ENCODE results near the gene STMND1. TPM values are rescaled to one million over a fixed set of nuclear protein-coding genes. Genes with fewer than 3 reads are reported as not detected.
"Not testable (repeated sequence)": the region's sequence is repeated elsewhere in the genome, so short reads cannot be mapped to it uniquely, and the experiment has no call there.

Gene STMND1
- not detected for polyA plus RNA-seq (2013, experiment 1 of 2)
- not detected for polyA plus RNA-seq (2013, experiment 2 of 2)

GRCh38 chr6:17101422-17102257, at the start of gene STMND1:
Gene STMND1 (plus strand): TSS chr6:17102050. CDS start chr6:17102258, 208 bp downstream.
- Histone ChIP-seq H3K27me3 (ENCODE audit: insufficient read depth, low read length) (peaks cover 38% of the 10 kb centered on the region), H3K4me3 (ENCODE audit: low read length) (peak within 1 kb of the TSS; percentile 54), H3K9me3 (ENCODE audit: insufficient read depth, low read depth, low read length) (no peaks in the 10 kb centered on the region), H3K27ac (ENCODE audit: low read depth, low read length) (no peak within 1 kb of the TSS), H3K9ac (ENCODE audit: low read depth, low read length) (0 out of 2 replicates have a peak within 1 kb of the TSS, but pooled peaks have one; percentile 17), H3K36me3 (ENCODE audit: insufficient read depth, low read length) (no peaks in the 10 kb centered on the region), H3K4me1 (ENCODE audit: insufficient read depth, low read length) (0 out of 2 replicates have a peak, but pooled peaks cover 8% of the 10 kb centered on the region)
- WGBS: 7% methylated on average over 57 of the region's 57 CpGs

DNA sequence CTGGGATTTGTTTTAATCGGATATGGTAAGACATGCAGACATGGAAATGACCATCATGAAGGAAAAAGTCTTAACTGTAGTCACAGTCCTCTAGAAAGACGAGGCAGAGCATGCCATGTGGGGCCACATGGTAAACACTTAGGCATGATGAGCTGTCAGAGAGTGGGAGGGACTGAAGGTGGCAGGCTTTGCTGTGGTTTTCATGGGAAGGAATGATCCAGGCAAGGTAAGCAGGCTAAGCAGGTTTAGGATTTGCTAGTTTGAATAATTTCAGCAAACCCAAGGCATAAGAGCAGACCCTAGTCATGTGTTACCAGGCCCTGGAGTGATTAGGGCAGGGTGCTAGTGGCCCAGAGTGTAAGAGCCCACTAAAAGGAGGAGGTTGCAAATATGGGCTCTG, 47.2 kb upstream of the STMND1 start:
- Histone ChIP-seq H3K4me1 (ENCODE audit: insufficient read depth, low read length) (no peaks in the 10 kb centered on the region), H3K9ac (ENCODE audit: low read depth, low read length) (no peak overlapping the region), H3K9me3 (ENCODE audit: insufficient read depth, low read depth, low read length) (no peaks in the 10 kb centered on the region), H3K27me3 (ENCODE audit: insufficient read depth, low read length) (no peaks in the 10 kb centered on the region), H3K4me3 (ENCODE audit: low read length) (no peak overlapping the region), H3K27ac (ENCODE audit: low read depth, low read length) (no peak overlapping the region), H3K36me3 (ENCODE audit: insufficient read depth, low read length) (no peaks in the 10 kb centered on the region)
- 89% methylated on average over 2 of the region's 2 CpGs for WGBS

- H3K36me3 ChIP-seq (ENCODE audit: insufficient read depth, low read length): no peaks in the 10 kb centered on the region
- no peaks in the 10 kb centered on the region for H3K9me3 ChIP-seq (ENCODE audit: insufficient read depth, low read depth, low read length)
- no peaks in the 10 kb centered on the region for H3K27me3 ChIP-seq (ENCODE audit: insufficient read depth, low read length)
- no peak overlapping the region for H3K27ac ChIP-seq (ENCODE audit: low read depth, low read length)
- H3K9ac ChIP-seq (ENCODE audit: low read depth, low read length): no peak overlapping the region
- WGBS: 48% methylated on average over 1 of the region's 2 CpGs
- no peaks in the 10 kb centered on the region for H3K4me1 ChIP-seq (ENCODE audit: insufficient read depth, low read length)
- H3K4me3 ChIP-seq (ENCODE audit: low read length): no peak overlapping the region
These were observed 44.5 kb upstream of the STMND1 start for GRCh38 chr6:17057322-17057721.

- WGBS: 93% methylated on average over 2 of the region's 2 CpGs
These were observed 43.3 kb upstream of the STMND1 start for GRCh38 chr6:17058550-17058949.

GRCh38 chr6:17059022-17059421, 42.8 kb upstream of the STMND1 start:
- H3K27ac ChIP-seq (ENCODE audit: low read depth, low read length): no peak overlapping the region
- no peaks in the 10 kb centered on the region for H3K4me1 ChIP-seq (ENCODE audit: insufficient read depth, low read length)
- H3K27me3 ChIP-seq (ENCODE audit: insufficient read depth, low read length): no peaks in the 10 kb centered on the region
- H3K9ac ChIP-seq (ENCODE audit: low read depth, low read length): no peak overlapping the region
- no peaks in the 10 kb centered on the region for H3K9me3 ChIP-seq (ENCODE audit: insufficient read depth, low read depth, low read length)
- WGBS: 92% methylated on average over 7 of the region's 7 CpGs
- no peaks in the 10 kb centered on the region for H3K36me3 ChIP-seq (ENCODE audit: insufficient read depth, low read length)
- H3K4me3 ChIP-seq (ENCODE audit: low read length): no peak overlapping the region

More at GRCh38 chr6:17058550-17058949, 43.3 kb upstream of the STMND1 start:
- H3K36me3 ChIP-seq (ENCODE audit: insufficient read depth, low read length): no peaks in the 10 kb centered on the region
- no peak overlapping the region for H3K27ac ChIP-seq (ENCODE audit: low read depth, low read length)
- no peak overlapping the region for H3K4me3 ChIP-seq (ENCODE audit: low read length)
- no peaks in the 10 kb centered on the region for H3K27me3 ChIP-seq (ENCODE audit: insufficient read depth, low read length)
- H3K9ac ChIP-seq (ENCODE audit: low read depth, low read length): no peak overlapping the region
- H3K4me1 ChIP-seq (ENCODE audit: insufficient read depth, low read length): no peaks in the 10 kb centered on the region
- no peaks in the 10 kb centered on the region for H3K9me3 ChIP-seq (ENCODE audit: insufficient read depth, low read depth, low read length)

- H3K4me1 ChIP-seq (ENCODE audit: insufficient read depth, low read length): no peaks in the 10 kb centered on the region
- 92% methylated on average over 3 of the region's 3 CpGs for WGBS
- H3K36me3 ChIP-seq (ENCODE audit: insufficient read depth, low read length): no peaks in the 10 kb centered on the region
- H3K27me3 ChIP-seq (ENCODE audit: insufficient read depth, low read length): no peaks in the 10 kb centered on the region
- H3K27ac ChIP-seq (ENCODE audit: low read depth, low read length): no peak overlapping the region
- no peaks in the 10 kb centered on the region for H3K9me3 ChIP-seq (ENCODE audit: insufficient read depth, low read depth, low read length)
- no peak overlapping the region for H3K9ac ChIP-seq (ENCODE audit: low read depth, low read length)
- H3K4me3 ChIP-seq (ENCODE audit: low read length): no peak overlapping the region
These were observed 42.0 kb upstream of the STMND1 start for GRCh38 chr6:17059850-17060249.

DNA sequence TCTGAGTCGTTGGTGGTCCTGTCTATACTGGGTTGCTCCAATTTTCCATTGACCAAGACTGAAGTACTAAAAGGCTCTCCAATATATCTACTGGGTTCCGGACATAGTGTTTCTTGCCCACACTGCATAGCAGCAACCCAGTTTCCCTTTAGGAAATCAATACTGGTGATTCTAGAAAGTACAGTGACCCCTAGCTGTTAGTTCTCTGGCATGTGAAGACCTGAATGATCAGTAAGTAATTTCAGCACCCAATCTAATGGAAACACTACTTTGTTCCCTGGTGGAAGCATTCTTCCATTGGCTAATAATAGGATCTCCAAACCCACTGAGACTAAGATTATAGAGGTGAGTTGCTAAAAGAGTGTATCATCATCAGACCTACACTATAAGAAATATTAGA, 40.8 kb upstream of the STMND1 start:
- H3K36me3 ChIP-seq (ENCODE audit: insufficient read depth, low read length): no peaks in the 10 kb centered on the region
- H3K27ac ChIP-seq (ENCODE audit: low read depth, low read length): no peak overlapping the region
- no peak overlapping the region for H3K9ac ChIP-seq (ENCODE audit: low read depth, low read length)
- 90% methylated on average over 2 of the region's 2 CpGs for WGBS
- no peak overlapping the region for H3K4me3 ChIP-seq (ENCODE audit: low read length)
- no peaks in the 10 kb centered on the region for H3K4me1 ChIP-seq (ENCODE audit: insufficient read depth, low read length)
- H3K9me3 ChIP-seq (ENCODE audit: insufficient read depth, low read depth, low read length): no peaks in the 10 kb centered on the region
- H3K27me3 ChIP-seq (ENCODE audit: insufficient read depth, low read length): no peaks in the 10 kb centered on the region

DNA sequence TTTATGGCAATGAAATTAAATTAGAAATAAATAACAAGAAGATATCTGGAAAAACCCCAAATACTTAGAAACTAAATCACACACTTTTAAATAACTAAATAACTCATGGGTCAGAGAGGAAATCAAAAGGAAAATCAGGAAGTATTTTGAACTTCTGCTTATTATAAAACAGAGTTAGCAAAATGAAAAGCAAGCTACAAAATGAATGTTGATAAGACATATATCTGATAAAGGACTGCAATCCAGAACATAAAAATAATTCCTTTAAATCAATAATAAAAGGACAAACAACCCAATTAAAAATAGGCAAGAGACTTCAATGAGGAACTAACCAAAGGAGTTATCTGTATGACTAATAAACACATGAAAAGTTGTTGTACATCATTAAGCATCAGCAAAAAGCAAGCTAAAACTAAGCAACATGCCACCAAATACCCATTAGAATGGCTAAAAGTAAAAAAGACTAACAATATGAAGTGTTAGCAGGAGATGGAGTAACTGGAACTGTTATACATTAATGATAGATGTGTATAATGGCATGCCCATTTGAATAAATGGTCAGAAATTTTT, 38.9 kb upstream of the STMND1 start:
- no peaks in the 10 kb centered on the region for H3K4me1 ChIP-seq (ENCODE audit: insufficient read depth, low read length)
- H3K27me3 ChIP-seq (ENCODE audit: insufficient read depth, low read length): no peaks in the 10 kb centered on the region
- H3K27ac ChIP-seq (ENCODE audit: low read depth, low read length): no peak overlapping the region

DNA sequence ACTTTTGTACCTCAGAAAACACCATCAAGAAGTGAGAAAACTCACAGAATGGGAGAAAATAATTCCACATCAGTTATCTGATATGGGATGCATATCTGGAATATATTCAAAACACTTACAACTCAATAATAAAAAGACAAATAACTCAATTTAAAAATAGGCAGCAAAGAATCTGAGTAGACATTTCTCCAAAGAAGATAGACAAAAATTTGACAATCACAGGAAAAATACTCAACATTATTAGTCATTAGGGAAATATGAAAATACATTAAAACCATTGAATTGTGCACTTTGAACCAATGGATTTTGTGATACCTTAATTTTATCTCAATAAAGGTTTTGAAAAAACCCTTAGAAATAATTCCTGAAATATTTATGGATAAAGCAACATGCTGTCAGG, 36.9 kb upstream of the STMND1 start:
- no peak overlapping the region for H3K4me3 ChIP-seq (ENCODE audit: low read length)
- H3K9ac ChIP-seq (ENCODE audit: low read depth, low read length): no peak overlapping the region
- H3K27me3 ChIP-seq (ENCODE audit: insufficient read depth, low read length): no peaks in the 10 kb centered on the region
- H3K36me3 ChIP-seq (ENCODE audit: insufficient read depth, low read length): no peaks in the 10 kb centered on the region
- 0 out of 2 replicates have a peak, but pooled peaks cover under 1% of the 10 kb centered on the region for H3K9me3 ChIP-seq (ENCODE audit: insufficient read depth, low read depth, low read length)
- H3K4me1 ChIP-seq (ENCODE audit: insufficient read depth, low read length): no peaks in the 10 kb centered on the region
- no peak overlapping the region for H3K27ac ChIP-seq (ENCODE audit: low read depth, low read length)

More for the DNA sequence above, 38.9 kb upstream of the STMND1 start:
- H3K36me3 ChIP-seq (ENCODE audit: insufficient read depth, low read length): no peaks in the 10 kb centered on the region
- no peak overlapping the region for H3K4me3 ChIP-seq (ENCODE audit: low read length)
- no peak overlapping the region for H3K9ac ChIP-seq (ENCODE audit: low read depth, low read length)
- no peaks in the 10 kb centered on the region for H3K9me3 ChIP-seq (ENCODE audit: insufficient read depth, low read depth, low read length)

- no peaks in the 10 kb centered on the region for H3K4me1 ChIP-seq (ENCODE audit: insufficient read depth, low read length)
- no peaks in the 10 kb centered on the region for H3K36me3 ChIP-seq (ENCODE audit: insufficient read depth, low read length)
- 0 out of 2 replicates have a peak, but pooled peaks cover 3% of the 10 kb centered on the region for H3K9me3 ChIP-seq (ENCODE audit: insufficient read depth, low read depth, low read length)
- no peak overlapping the region for H3K27ac ChIP-seq (ENCODE audit: low read depth, low read length)
- H3K9ac ChIP-seq (ENCODE audit: low read depth, low read length): no peak overlapping the region
- H3K4me3 ChIP-seq (ENCODE audit: low read length): no peak overlapping the region
- WGBS: 88% methylated on average over 5 of the region's 6 CpGs
- H3K27me3 ChIP-seq (ENCODE audit: insufficient read depth, low read length): no peaks in the 10 kb centered on the region
These were observed 35.2 kb upstream of the STMND1 start for GRCh38 chr6:17066610-17067009.

DNA sequence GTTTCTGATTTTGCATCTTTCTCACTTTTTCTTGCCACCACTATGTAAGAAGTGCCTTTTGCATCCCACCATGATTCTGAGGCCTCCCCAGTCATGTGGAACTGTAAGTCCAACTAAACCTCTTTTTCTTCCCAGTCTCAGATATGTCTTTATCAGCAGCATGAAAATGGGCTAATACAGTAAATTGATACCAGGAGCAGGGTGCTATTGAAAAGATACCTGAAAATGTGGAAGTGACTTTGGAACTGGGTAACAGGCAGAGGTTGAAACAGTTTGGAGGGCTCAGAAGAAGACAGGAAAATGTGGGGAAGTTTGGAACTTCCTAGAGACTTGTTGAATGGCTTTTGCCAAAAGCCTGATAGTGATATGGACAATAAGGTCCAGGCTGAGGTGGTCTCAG, 32.9 kb upstream of the STMND1 start:
- not testable (repeated sequence) for H3K4me3 ChIP-seq (ENCODE audit: low read length); H3K4me1 ChIP-seq (ENCODE audit: insufficient read depth, low read length); H3K27ac ChIP-seq (ENCODE audit: low read depth, low read length); H3K9me3 ChIP-seq (ENCODE audit: insufficient read depth, low read depth, low read length); H3K27me3 ChIP-seq (ENCODE audit: insufficient read depth, low read length); H3K9ac ChIP-seq (ENCODE audit: low read depth, low read length); H3K36me3 ChIP-seq (ENCODE audit: insufficient read depth, low read length)

All from HUES64 (cell line).